Left ventricle myocardium inferior (tissue), 1 donor: ENCODE results near the gene SCYL1. TPM values are rescaled to one million over a fixed set of nuclear protein-coding genes. Genes with fewer than 3 reads are reported as not detected.

Experiments used
- DNase-seq: peaks from one replicate; pipeline ENCODE4 v3.0.0-alpha.2; 2020
- H3K27ac ChIP-seq: fragments of 200-600 bp; replicated peaks from 2 replicates; pipeline ENCODE4 v1.8.0; 2021
- H3K27me3 ChIP-seq: fragments of 200-600 bp; 2 replicates; pipeline ENCODE4 v1.8.0; 2021; ENCODE audit warnings: low read depth
- H3K36me3 ChIP-seq: fragments of 200-600 bp; 2 replicates; pipeline ENCODE4 v1.8.0; 2021
- H3K4me1 ChIP-seq: fragments of 200-600 bp; 2 replicates; pipeline ENCODE4 v1.8.0; 2021
- H3K4me3 ChIP-seq: fragments of 200-600 bp; 2 replicates; pipeline ENCODE4 v1.8.0; 2021; ENCODE audit warnings: mild to moderate bottlenecking, moderate library complexity
- H3K9me3 ChIP-seq: fragments of 200-600 bp; replicated peaks from 2 replicates; pipeline ENCODE4 v1.8.0; 2021
- CTCF ChIP-seq: fragments of 200-600 bp; IDR thresholded peaks from 2 replicates; pipeline ENCODE4 v1.8.0; 2021; ENCODE audit warnings: antibody characterized with exemption, mild to moderate bottlenecking, borderline replicate concordance
- intact Hi-C: fragments of 100-400 bp; cut with micrococcal nuclease; formaldehyde crosslinking; loops from one replicate; pipeline ENCODE4 v1.11.0; 2022
- total RNA-seq: library from RNA; stranded (reverse); fragmentation: NEBNext Ultra II Directional; extraction: Animal tissue kit (Norgen Biotek cat#: 25700); gene quantifications from one replicate; pipeline ENCODE4 v1.2.1, GENCODE V29; 2021
- donor health status: DM: no; HTN: yes; CAD: no; lungs with severe emphysema.

The SCYL1 gene
- total RNA-seq, 1 donor from 2014 or later = 60.2 TPM

- Histone ChIP-seq H3K4me3 (peak overlapping the region; percentile 89), H3K27ac (peak overlapping the region; percentile 99), H3K4me1 (peaks cover 86% of the 10 kb centered on the region), H3K36me3 (peaks cover 64% of the 10 kb centered on the region), H3K9me3 (no peaks in the 10 kb centered on the region), H3K27me3 (no peaks in the 10 kb centered on the region)
- no peak for TF ChIP-seq CTCF
- no peak for DNase-seq
- intact Hi-C loops = loop anchor here (5.0 kb wide), 1 partner anchor 82 kb away; the partner anchor contains the start of gene NEAT1
Measured at GRCh38 chr11:65503949-65504673, 20.8 kb upstream of the SCYL1 start.

- Histone ChIP-seq H3K27ac (peak overlapping the region; percentile 99), H3K36me3 (peaks cover 64% of the 10 kb centered on the region), H3K27me3 (no peaks in the 10 kb centered on the region), H3K4me1 (peaks cover 86% of the 10 kb centered on the region), H3K9me3 (no peaks in the 10 kb centered on the region), H3K4me3 (peak overlapping the region; percentile 89)
- no peak for TF ChIP-seq CTCF
- intact Hi-C loops = loop anchor here (5.0 kb wide), 1 partner anchor 83 kb away; the partner anchor contains the start of gene NEAT1
- DNase-seq = no peak
Measured at GRCh38 chr11:65504674-65505465, 20.0 kb upstream of the SCYL1 start.

GRCh38 chr11:65505466-65506289 lies 19.2 kb upstream of the SCYL1 start:
- peak overlapping the region; percentile 99 for H3K27ac ChIP-seq
- no peak for DNase-seq
- H3K27me3 ChIP-seq = no peaks in the 10 kb centered on the region
- peaks cover 60% of the 10 kb centered on the region for H3K36me3 ChIP-seq
- H3K4me1 ChIP-seq = peaks cover 85% of the 10 kb centered on the region
- H3K9me3 ChIP-seq = no peaks in the 10 kb centered on the region
- no peak for TF ChIP-seq CTCF
- peak overlapping the region; percentile 89 for H3K4me3 ChIP-seq
- intact Hi-C loops = no loop called here

- Histone ChIP-seq H3K4me3 (peak overlapping the region; percentile 89), H3K36me3 (peaks cover 53% of the 10 kb centered on the region), H3K27me3 (no peaks in the 10 kb centered on the region), H3K27ac (peak overlapping the region; percentile 99), H3K4me1 (peaks cover 78% of the 10 kb centered on the region), H3K9me3 (no peaks in the 10 kb centered on the region)
- TF ChIP-seq CTCF = no peak
- no peak for DNase-seq
- intact Hi-C loops = no loop called here
Measured at GRCh38 chr11:65506290-65506771, 18.6 kb upstream of the SCYL1 start.
